ENCODE results near the gene NR4A3. TPM values are rescaled to one million over a fixed set of nuclear protein-coding genes. Genes with fewer than 3 reads are reported as not detected.
A peak's percentile ranks its signal among the peaks of the same experiment; 100 is the strongest.

NR4A3 gene
- total RNA-seq, 2 experiments from 2014 or later = 1.2 TPM

DNA sequence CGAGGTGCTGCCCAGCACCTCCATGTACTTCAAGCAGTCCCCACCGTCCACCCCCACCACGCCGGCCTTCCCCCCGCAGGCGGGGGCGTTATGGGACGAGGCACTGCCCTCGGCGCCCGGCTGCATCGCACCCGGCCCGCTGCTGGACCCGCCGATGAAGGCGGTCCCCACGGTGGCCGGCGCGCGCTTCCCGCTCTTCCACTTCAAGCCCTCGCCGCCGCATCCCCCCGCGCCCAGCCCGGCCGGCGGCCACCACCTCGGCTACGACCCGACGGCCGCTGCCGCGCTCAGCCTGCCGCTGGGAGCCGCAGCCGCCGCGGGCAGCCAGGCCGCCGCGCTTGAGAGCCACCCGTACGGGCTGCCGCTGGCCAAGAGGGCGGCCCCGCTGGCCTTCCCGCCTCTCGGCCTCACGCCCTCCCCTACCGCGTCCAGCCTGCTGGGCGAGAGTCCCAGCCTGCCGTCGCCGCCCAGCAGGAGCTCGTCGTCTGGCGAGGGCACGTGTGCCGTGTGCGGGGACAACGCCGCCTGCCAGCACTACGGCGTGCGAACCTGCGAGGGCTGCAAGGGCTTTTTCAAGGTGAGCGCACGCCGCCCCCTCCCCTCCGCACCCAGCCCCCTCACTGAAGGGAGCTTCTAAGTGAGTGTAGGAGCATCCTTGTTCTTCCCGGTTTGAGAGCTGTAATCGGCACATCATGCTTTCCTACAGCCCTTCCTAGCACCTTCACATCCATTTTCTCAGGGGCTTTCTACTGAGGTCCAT, 6.9 kb downstream of the NR4A3 start:
- ATAC-seq (ENCODE audit: low read depth) (no peak), DNase-seq (no peak)
- no peaks in the 10 kb centered on the region for H3K9me3 Mint-ChIP-seq
- H3K4me3 Mint-ChIP-seq = no peak overlapping the region
- H3K27ac Mint-ChIP-seq = no peak overlapping the region
- POLR2A ChIA-PET = interaction anchor here (1.3 kb wide), 1 partner anchor 77 kb away, joined by 3 read pairs; the partner anchor contains the start of gene STX17
- H3K27me3 Mint-ChIP-seq = peaks cover 21% of the 10 kb centered on the region
- H3K4me1 Mint-ChIP-seq = peaks cover 49% of the 10 kb centered on the region
- H3K36me3 Mint-ChIP-seq = peaks cover 4% of the 10 kb centered on the region

DNA sequence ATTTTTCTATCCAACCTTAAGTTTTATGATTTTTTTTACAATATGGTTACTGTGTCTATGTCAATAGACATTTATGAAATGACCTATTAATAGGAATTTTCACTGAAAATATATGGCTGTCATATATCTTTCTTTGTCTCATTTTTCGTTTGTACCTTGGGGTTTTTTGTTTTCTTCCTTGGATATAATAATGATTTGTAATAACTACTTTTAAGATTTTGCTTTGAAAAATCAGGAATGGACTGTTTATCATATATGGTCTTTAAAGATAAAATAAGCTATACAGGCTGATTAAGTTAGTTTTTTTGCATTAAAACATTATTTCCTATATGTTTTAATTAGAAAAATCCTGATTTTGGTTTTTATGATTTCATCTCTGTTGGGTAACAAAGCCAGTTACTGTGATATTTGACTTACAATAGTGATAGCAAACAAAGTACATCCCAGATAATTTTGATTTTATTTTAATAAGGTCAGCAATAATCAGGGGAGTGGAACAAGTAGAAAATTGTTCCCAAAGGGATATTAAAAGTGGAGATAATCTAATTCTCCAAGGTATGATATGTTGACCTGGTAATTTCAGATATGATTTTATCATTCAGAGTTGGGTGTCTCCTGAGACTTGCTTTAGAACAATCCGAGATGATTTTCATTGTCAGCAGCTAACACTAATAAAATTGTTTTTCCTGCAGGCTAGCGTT, 10.3 kb downstream of the NR4A3 start:
- Mint-ChIP-seq H3K4me1 (peaks cover 25% of the 10 kb centered on the region), H3K27ac (no peak overlapping the region), H3K36me3 (peaks cover 6% of the 10 kb centered on the region), H3K9me3 (no peaks in the 10 kb centered on the region), H3K27me3 (peaks cover 16% of the 10 kb centered on the region), H3K4me3 (no peak overlapping the region)
- DNase-seq (no peak), ATAC-seq (ENCODE audit: low read depth) (no peak)
- POLR2A ChIA-PET = no interaction called here

DNA sequence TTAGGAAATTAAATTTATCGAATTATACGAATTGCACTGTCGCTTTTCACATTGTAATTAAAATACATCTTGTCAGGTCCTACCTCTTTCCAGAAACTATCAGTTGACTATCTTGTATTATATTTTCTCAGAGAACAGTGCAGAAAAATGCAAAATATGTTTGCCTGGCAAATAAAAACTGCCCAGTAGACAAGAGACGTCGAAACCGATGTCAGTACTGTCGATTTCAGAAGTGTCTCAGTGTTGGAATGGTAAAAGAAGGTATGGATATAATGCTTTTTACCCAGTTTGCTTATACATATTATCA, 10.8 kb downstream of the NR4A3 start:
- H3K27me3 Mint-ChIP-seq = peaks cover 15% of the 10 kb centered on the region
- ATAC-seq (ENCODE audit: low read depth) = no peak
- peaks cover 21% of the 10 kb centered on the region for H3K4me1 Mint-ChIP-seq
- DNase-seq = no peak
- H3K4me3 Mint-ChIP-seq = no peak overlapping the region
- POLR2A ChIA-PET = no interaction called here
- H3K36me3 Mint-ChIP-seq = peaks cover 7% of the 10 kb centered on the region
- H3K9me3 Mint-ChIP-seq = no peaks in the 10 kb centered on the region
- H3K27ac Mint-ChIP-seq = no peak overlapping the region

DNA sequence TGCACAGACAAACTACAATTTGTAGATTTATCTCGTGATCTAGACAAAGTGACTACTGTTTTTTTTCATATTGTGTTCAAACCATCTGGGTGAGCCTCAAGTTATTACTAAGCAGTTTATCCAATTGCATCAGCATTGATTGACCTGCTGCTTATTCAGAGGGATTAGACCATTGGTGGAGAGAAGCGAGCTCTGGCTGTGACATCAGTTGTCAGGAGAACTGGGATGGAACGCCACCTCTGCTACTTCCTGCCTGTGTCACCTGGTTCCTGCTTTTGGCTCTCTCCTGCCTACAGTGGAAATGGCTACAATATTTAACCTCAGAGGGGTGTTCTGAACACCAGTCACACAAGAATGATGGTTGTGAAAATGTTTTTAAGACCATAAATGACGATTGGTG, 12.1 kb downstream of the NR4A3 start:
- Mint-ChIP-seq H3K36me3 (peaks cover 7% of the 10 kb centered on the region), H3K4me3 (no peak overlapping the region), H3K27ac (no peak overlapping the region), H3K9me3 (no peaks in the 10 kb centered on the region), H3K4me1 (peaks cover 15% of the 10 kb centered on the region), H3K27me3 (peaks cover 9% of the 10 kb centered on the region)
- POLR2A ChIA-PET = no interaction called here
- ATAC-seq (ENCODE audit: low read depth) (no peak), DNase-seq (no peak)

DNA sequence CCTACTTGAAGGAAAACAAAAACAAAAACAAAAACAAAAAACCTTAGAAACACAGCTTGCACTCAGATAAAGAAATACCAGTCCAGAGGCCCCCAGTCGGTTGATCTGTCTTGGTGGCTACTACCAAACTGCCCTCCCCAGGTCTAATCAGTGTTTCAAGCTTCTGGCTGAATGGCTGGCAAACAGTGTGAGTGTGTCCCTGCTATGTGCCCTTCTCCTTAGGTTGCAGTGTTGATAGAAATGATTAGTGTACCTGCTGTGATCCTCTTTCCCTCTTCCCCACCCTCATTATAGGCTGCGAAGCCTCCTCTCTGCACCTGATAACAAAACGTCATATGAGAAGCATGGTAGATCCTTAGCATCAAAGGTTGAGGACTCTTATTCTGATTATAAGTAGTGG, 12.8 kb downstream of the NR4A3 start:
- Mint-ChIP-seq H3K4me1 (peaks cover 9% of the 10 kb centered on the region), H3K27me3 (peaks cover 1% of the 10 kb centered on the region), H3K9me3 (no peaks in the 10 kb centered on the region), H3K36me3 (peaks cover 3% of the 10 kb centered on the region), H3K27ac (no peak overlapping the region), H3K4me3 (no peak overlapping the region)
- ATAC-seq (ENCODE audit: low read depth) (no peak), DNase-seq (no peak)
- POLR2A ChIA-PET = no interaction called here

DNA sequence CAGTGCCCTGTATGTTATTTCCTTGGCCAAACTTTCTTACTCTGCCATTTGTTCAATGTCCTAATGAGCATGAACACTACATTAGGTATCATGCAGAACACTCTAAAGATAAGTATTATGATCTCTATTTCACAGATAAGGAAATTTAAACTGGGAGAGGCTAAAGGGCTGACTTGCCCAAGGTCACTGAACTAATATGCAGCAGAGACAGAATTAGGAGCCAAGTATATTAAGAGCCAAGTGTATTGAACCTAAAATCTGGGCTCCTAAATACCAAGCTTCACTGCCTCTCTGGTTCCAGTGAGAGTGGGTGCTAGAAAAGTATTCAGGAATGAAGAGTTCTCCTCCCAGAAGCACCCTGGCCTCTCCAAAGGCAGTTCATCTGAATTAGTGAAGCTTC, 13.5 kb downstream of the NR4A3 start:
- no peak overlapping the region for H3K27ac Mint-ChIP-seq
- no peak overlapping the region for H3K4me3 Mint-ChIP-seq
- POLR2A ChIA-PET = no interaction called here
- H3K4me1 Mint-ChIP-seq = peaks cover 6% of the 10 kb centered on the region
- DNase-seq = no peak
- H3K36me3 Mint-ChIP-seq = peaks cover 3% of the 10 kb centered on the region
- H3K27me3 Mint-ChIP-seq = peaks cover 1% of the 10 kb centered on the region
- H3K9me3 Mint-ChIP-seq = no peaks in the 10 kb centered on the region
- no peak for ATAC-seq (ENCODE audit: low read depth)

DNA sequence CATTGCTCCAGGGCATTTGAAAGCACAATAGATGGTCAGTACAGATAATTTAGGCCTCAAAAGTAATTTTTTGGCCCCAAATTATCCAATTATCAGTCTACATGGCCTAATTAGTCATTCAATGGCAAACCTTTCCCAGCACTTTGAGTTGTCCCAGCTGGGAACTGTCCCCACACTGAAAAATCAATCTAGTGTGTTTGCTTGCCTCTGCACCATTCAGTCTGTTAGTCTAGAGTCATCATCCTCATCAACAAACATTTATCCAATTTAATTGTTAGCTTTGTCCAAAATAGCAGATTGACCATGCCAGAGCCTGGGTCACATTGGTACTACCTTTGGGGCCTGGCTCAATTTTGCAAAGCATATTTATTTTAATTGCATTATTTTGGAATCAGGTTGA, 13.9 kb downstream of the NR4A3 start:
- no peak for DNase-seq
- Mint-ChIP-seq H3K36me3 (peaks cover 3% of the 10 kb centered on the region), H3K27ac (no peak overlapping the region), H3K4me3 (no peak overlapping the region), H3K9me3 (no peaks in the 10 kb centered on the region), H3K4me1 (peaks cover 6% of the 10 kb centered on the region), H3K27me3 (peaks cover 1% of the 10 kb centered on the region)
- no peak for ATAC-seq (ENCODE audit: low read depth)
- POLR2A ChIA-PET = no interaction called here

DNA sequence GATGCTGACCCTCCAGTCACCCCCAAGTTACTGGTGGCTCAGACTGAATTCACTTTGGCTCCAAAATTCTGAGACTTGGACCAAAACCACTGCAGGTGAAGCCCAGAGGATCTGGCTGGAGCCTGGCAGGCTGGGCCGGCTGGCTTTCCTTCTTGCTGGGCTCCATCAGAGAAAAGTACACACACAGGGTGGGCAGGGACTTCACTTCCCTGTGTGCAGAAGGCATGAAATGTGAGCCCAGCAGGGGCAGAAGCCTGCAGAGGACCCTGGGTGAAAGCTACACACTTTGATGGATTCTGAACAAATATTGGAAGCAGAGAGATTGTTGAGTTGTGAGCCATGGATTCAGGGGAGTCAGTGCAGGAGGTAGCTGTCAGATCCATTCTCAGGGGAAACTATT, 18.4 kb downstream of the NR4A3 start:
- DNase-seq = no peak
- no peak overlapping the region for H3K4me3 Mint-ChIP-seq
- no peak overlapping the region for H3K27ac Mint-ChIP-seq
- H3K4me1 Mint-ChIP-seq = no peaks in the 10 kb centered on the region
- peaks cover 3% of the 10 kb centered on the region for H3K36me3 Mint-ChIP-seq
- no peak for ATAC-seq (ENCODE audit: low read depth)
- H3K9me3 Mint-ChIP-seq = no peaks in the 10 kb centered on the region
- peaks cover 1% of the 10 kb centered on the region for H3K27me3 Mint-ChIP-seq
- POLR2A ChIA-PET = no interaction called here

DNA sequence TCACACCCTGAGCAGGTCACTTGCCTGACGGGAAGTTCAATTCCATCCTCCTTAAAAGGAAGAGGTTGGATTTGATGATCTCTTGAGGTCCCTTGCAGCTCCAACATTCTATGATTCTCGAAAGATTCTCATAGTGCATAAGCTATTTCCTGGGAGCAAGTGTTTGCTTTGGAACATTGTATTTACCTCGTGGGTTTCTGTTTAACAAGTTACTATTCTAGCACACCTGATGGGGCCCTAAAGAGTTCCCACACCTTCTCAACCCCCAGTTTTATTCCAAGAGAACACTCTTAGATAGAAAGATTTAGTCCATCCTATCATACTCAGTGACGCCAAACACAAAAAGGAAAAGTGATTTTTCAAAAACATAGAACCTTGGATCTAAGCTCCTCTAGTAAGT, 23.4 kb downstream of the NR4A3 start:
- POLR2A ChIA-PET = no interaction called here
- no peak overlapping the region for H3K4me3 Mint-ChIP-seq
- DNase-seq (no peak), ATAC-seq (ENCODE audit: low read depth) (no peak)
- H3K27ac Mint-ChIP-seq = no peak overlapping the region
- H3K9me3 Mint-ChIP-seq = no peaks in the 10 kb centered on the region
- H3K27me3 Mint-ChIP-seq = peaks cover 3% of the 10 kb centered on the region
- peaks cover 16% of the 10 kb centered on the region for H3K4me1 Mint-ChIP-seq
- H3K36me3 Mint-ChIP-seq = peaks cover 15% of the 10 kb centered on the region

DNA sequence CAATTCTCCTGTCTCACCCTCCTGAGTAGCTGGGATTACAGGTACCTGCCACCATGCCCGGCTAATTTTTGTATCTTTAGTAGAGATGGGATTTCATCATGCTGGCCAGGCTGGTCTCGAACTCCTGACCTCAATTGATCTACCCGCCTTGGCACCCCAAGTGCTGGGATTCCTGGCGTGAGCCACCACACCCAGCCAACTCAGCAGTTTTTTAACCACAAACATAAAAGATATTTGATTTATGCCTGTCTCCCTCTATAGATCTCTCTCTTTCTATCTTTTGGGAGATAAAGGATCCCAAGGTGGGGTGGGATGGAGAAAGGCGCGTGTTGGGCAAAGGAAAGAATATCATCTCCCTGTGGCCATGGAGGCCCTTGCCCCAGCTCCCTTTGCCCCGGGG, 26.8 kb downstream of the NR4A3 start:
- H3K27ac Mint-ChIP-seq = no peak overlapping the region
- DNase-seq = no peak

DNA sequence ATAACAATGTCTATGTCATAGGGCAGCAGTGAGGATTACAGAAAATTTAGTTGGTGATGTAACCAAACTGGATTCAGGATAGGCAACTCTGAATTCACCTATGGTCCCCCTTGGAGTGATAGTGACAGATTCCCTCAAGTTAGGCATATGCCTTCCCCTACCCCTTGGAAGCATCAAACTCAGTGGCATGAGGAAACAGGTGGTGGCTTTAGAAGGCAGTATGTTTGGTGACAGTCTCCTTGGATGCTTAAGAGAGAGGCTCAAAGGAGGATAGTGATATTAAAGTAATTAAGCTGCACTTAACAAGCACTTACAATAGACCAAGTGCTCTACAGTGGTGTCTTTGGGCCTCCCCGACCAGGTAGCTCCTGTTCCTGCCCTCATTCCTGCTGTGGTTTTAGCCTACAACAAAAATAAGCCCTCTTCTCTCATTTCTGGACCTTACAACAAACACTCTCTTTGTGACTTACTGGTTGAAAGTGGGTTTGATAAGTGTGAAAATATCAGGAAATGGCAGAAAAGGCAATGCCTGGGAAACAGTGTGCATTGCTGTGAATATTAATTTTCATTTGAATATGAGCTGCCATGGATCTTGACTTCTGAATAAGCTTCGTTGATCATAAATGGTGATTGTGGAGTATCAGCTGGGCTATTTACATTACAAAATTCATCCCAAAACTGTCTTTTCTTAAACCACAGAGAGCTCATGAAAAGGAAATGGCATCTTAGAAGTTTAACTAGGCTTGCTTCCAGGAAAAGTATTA, 29.2 kb downstream of the NR4A3 start:
- Mint-ChIP-seq H3K4me1 (peaks cover 44% of the 10 kb centered on the region), H3K4me3 (peak overlapping the region; percentile 41), H3K27me3 (peaks cover 3% of the 10 kb centered on the region), H3K27ac (peak overlapping the region; percentile 38), H3K36me3 (peaks cover 19% of the 10 kb centered on the region), H3K9me3 (peaks cover 1% of the 10 kb centered on the region)
- peak; percentile 37 for ATAC-seq (ENCODE audit: low read depth)
- no peak for DNase-seq
- POLR2A ChIA-PET = interaction anchor here (1.1 kb wide), 1 partner anchor 18 kb away, joined by 3 read pairs; no protein-coding TSS in a partner anchor

More for the DNA sequence above, 26.8 kb downstream of the NR4A3 start:
- Mint-ChIP-seq H3K4me1 (peaks cover 42% of the 10 kb centered on the region), H3K4me3 (no peak overlapping the region), H3K36me3 (peaks cover 23% of the 10 kb centered on the region), H3K9me3 (no peaks in the 10 kb centered on the region), H3K27me3 (peaks cover 3% of the 10 kb centered on the region)
- no peak for ATAC-seq (ENCODE audit: low read depth)
- POLR2A ChIA-PET = interaction anchor here (1.1 kb wide), 1 partner anchor 22 kb away, joined by 3 read pairs; no protein-coding TSS in a partner anchor

DNA sequence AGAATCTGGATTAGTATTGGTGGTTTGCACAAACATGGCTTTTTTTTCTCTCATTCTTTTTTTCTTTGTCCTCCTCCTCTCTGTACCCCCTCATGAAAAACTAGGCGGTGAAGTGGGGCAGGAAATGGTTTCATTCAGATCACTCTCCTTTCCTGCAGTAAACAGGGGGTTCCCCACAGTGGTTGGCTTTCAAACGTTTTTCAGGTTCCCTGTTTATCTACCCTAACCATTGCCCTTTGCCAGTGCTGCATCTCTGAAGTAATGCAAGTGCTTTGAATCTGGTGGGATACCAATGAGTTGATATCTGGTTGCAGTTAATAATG, 29.8 kb downstream of the NR4A3 start:
- POLR2A ChIA-PET = interaction anchor here (1.1 kb wide), 1 partner anchor 18 kb away, joined by 3 read pairs; no protein-coding TSS in a partner anchor
- ATAC-seq (ENCODE audit: low read depth) = peak; percentile 97
- H3K4me3 Mint-ChIP-seq = peak overlapping the region; percentile 41

DNA sequence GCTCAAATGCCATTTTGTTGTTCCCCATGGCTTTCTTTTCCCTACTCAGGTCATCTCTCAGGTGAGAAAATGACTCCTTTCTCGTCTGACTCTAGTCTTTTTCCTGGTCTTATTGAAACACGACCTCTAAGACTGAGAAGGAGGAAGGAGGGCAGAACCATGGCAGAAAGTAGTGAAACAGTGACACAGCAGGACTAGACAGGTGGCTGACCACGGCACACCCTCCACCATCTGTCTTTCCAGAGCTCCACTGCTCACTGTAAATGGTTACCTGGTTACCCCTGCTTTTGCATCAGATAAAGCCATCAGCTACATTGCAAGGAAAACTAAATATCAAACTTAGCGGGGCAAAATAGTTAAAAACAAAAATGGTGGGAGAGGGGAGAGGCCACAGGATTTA, 30.9 kb downstream of the NR4A3 start:
- ATAC-seq (ENCODE audit: low read depth) (no peak), DNase-seq (no peak)
- H3K9me3 Mint-ChIP-seq = peaks cover 1% of the 10 kb centered on the region
- POLR2A ChIA-PET = no interaction called here
- peaks cover 20% of the 10 kb centered on the region for H3K36me3 Mint-ChIP-seq
- H3K27ac Mint-ChIP-seq = no peak overlapping the region
- no peak overlapping the region for H3K4me3 Mint-ChIP-seq
- peaks cover 3% of the 10 kb centered on the region for H3K27me3 Mint-ChIP-seq
- H3K4me1 Mint-ChIP-seq = peaks cover 41% of the 10 kb centered on the region

More for the DNA sequence above, 29.8 kb downstream of the NR4A3 start:
- Mint-ChIP-seq H3K9me3 (peaks cover 1% of the 10 kb centered on the region), H3K36me3 (peaks cover 19% of the 10 kb centered on the region), H3K27ac (peak overlapping the region; percentile 38), H3K4me1 (peaks cover 44% of the 10 kb centered on the region), H3K27me3 (peaks cover 3% of the 10 kb centered on the region)
- no peak for DNase-seq
